Measurements from ENCODE around the gene ATP11C. TPM values are rescaled to one million over a fixed set of nuclear protein-coding genes. Genes with fewer than 3 reads are reported as not detected.

The ATP11C gene
- total RNA-seq, 2 experiments from 2014 or later = 15.2 to 18.2 TPM

DNA sequence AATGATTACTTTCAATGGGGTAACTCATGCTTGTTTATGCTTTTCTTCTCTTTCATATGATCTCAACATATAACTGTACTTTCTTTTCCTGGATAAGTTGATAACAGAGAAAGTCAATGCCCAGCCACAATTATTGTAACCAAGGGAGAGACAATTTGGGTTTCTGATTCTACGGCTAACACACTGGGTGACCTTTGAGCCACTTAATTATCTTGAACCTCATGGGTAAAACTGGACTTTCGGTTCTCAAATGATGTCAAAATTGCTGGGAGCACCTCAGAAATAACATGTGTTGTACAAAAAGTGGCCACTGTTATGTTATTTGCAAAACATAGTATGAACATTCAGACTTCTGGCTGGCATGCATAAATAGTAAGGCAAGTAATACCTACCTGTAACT is 145.3 kb downstream of the ATP11C start:
- Histone ChIP-seq H3K4me1 (ENCODE audit: insufficient read depth, low read length) (no peaks in the 10 kb centered on the region), H3K9me3 (ENCODE audit: control insufficient read depth in 1 of 2, insufficient read depth in 1 of 2, low read length in 2 of 2) (no peaks in the 10 kb centered on the region), H3K4me3 (ENCODE audit: low read length) (no peak overlapping the region), H3K36me3 (ENCODE audit: insufficient read depth, low read length) (peaks cover 21% of the 10 kb centered on the region), H3K27me3 (ENCODE audit: control insufficient read depth in 1 of 2, insufficient read depth in 2 of 2, low read length in 2 of 2) (no peaks in the 10 kb centered on the region), H3K27ac (ENCODE audit: low read depth in 1 of 2, low read length in 2 of 2) (no peak overlapping the region)
- TF ChIP-seq, protein P1, sequence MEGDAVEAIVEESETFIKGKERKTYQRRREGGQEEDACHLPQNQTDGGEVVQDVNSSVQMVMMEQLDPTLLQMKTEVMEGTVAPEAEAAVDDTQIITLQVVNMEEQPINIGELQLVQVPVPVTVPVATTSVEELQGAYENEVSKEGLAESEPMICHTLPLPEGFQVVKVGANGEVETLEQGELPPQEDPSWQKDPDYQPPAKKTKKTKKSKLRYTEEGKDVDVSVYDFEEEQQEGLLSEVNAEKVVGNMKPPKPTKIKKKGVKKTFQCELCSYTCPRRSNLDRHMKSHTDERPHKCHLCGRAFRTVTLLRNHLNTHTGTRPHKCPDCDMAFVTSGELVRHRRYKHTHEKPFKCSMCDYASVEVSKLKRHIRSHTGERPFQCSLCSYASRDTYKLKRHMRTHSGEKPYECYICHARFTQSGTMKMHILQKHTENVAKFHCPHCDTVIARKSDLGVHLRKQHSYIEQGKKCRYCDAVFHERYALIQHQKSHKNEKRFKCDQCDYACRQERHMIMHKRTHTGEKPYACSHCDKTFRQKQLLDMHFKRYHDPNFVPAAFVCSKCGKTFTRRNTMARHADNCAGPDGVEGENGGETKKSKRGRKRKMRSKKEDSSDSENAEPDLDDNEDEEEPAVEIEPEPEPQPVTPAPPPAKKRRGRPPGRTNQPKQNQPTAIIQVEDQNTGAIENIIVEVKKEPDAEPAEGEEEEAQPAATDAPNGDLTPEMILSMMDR (IDR thresholded peaks at IDR 0.05) = no peak
- Mint-ChIP-seq H3K9me3 (no peaks in the 10 kb centered on the region), H3K27ac (no peak overlapping the region), H3K27me3 (no peaks in the 10 kb centered on the region), H3K36me3 (ENCODE audit: low read depth) (peaks cover 52% of the 10 kb centered on the region), H3K4me1 (ENCODE audit: low read depth) (no peaks in the 10 kb centered on the region), H3K4me3 (no peak overlapping the region)
- ChIA-PET POLR2A (no interaction called here), CTCF (no interaction called here)
- no peak for DNase-seq
- intact Hi-C loops (cut with DNase I, micrococcal nuclease) = no loop called here
- ATAC-seq (ENCODE audit: poor library complexity) = no peak

DNA sequence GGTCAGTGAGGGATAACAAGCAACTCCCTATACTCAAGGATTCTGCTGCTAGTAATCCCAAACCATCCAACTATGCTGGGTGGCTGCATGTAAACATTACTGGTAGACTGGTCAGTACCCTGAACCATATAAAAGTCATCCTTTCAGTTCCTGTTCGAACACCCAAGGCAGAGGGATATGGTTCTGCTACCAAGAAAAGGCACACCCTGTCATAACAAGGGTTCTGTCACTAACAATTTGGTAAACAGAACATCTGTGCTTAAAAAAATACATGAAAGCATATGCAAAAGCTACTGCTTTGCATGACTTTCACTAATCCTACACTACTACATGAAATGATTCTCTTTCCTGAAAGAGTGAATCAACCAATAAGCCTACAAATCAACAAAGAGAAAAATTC is 148.0 kb downstream of the ATP11C start:
- H3K4me3 Mint-ChIP-seq = no peak overlapping the region
- Histone ChIP-seq H3K27me3 (ENCODE audit: control insufficient read depth in 1 of 2, insufficient read depth in 2 of 2, low read length in 2 of 2) (no peaks in the 10 kb centered on the region), H3K36me3 (ENCODE audit: insufficient read depth, low read length) (peaks cover 23% of the 10 kb centered on the region), H3K4me3 (ENCODE audit: low read length) (no peak overlapping the region), H3K4me1 (ENCODE audit: insufficient read depth, low read length) (no peaks in the 10 kb centered on the region), H3K27ac (ENCODE audit: low read depth in 1 of 2, low read length in 2 of 2) (no peak overlapping the region), H3K9me3 (ENCODE audit: control insufficient read depth in 1 of 2, insufficient read depth in 1 of 2, low read length in 2 of 2) (no peaks in the 10 kb centered on the region)
- CTCF ChIA-PET = no interaction called here
- DNase-seq (no peak), ATAC-seq (ENCODE audit: poor library complexity) (no peak)
- no peak overlapping the region for H3K27ac Mint-ChIP-seq
- H3K36me3 Mint-ChIP-seq (ENCODE audit: low read depth) = peaks cover 66% of the 10 kb centered on the region
- H3K9me3 Mint-ChIP-seq = no peaks in the 10 kb centered on the region
- POLR2A ChIA-PET = no interaction called here
- intact Hi-C loops (cut with DNase I, micrococcal nuclease) = no loop called here
- TF ChIP-seq, protein P1 (IDR thresholded peaks at IDR 0.05) = no peak
- H3K27me3 Mint-ChIP-seq = no peaks in the 10 kb centered on the region
- no peaks in the 10 kb centered on the region for H3K4me1 Mint-ChIP-seq (ENCODE audit: low read depth)

DNA sequence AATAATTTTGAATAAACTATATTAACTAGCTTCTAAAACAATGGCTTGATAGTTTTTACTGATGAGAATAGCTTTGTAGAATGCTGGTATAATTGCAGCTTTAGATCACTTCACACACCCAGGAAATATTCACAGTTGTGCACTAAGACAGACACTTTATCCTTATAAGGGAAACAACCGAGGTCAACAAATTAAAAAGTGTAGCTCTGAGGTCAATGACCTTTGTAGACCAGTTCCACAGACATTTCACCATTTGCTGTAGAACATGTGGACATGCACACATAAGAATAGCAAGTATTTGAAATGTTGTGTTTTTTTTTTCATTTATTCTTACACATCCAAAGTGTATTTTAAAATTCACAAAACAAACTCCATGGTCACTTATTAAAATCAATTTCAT is 148.9 kb downstream of the ATP11C start:
- ChIA-PET CTCF (no interaction called here), POLR2A (no interaction called here)
- ATAC-seq (ENCODE audit: poor library complexity) (no peak), DNase-seq (no peak)
- intact Hi-C loops (cut with DNase I, micrococcal nuclease) = no loop called here
- no peaks in the 10 kb centered on the region for H3K27me3 Mint-ChIP-seq
- Histone ChIP-seq H3K36me3 (ENCODE audit: insufficient read depth, low read length) (peaks cover 23% of the 10 kb centered on the region), H3K4me1 (ENCODE audit: insufficient read depth, low read length) (no peaks in the 10 kb centered on the region), H3K9me3 (ENCODE audit: control insufficient read depth in 1 of 2, insufficient read depth in 1 of 2, low read length in 2 of 2) (no peaks in the 10 kb centered on the region), H3K27me3 (ENCODE audit: control insufficient read depth in 1 of 2, insufficient read depth in 2 of 2, low read length in 2 of 2) (no peaks in the 10 kb centered on the region), H3K4me3 (ENCODE audit: low read length) (no peak overlapping the region), H3K27ac (ENCODE audit: low read depth in 1 of 2, low read length in 2 of 2) (no peak overlapping the region)
- TF ChIP-seq, protein P1 (IDR thresholded peaks at IDR 0.05) = no peak
- peaks cover 71% of the 10 kb centered on the region for H3K36me3 Mint-ChIP-seq (ENCODE audit: low read depth)
- H3K4me3 Mint-ChIP-seq = no peak overlapping the region
- no peak overlapping the region for H3K27ac Mint-ChIP-seq
- H3K4me1 Mint-ChIP-seq (ENCODE audit: low read depth) = no peaks in the 10 kb centered on the region
- H3K9me3 Mint-ChIP-seq = no peaks in the 10 kb centered on the region
